ENCODE data around the gene GSK3A. TPM values are rescaled to one million over a fixed set of nuclear protein-coding genes. Genes with fewer than 3 reads are reported as not detected.

Gene GSK3A
- total RNA-seq, 1 experiment from 2014 or later, result 46.0 TPM

DNA sequence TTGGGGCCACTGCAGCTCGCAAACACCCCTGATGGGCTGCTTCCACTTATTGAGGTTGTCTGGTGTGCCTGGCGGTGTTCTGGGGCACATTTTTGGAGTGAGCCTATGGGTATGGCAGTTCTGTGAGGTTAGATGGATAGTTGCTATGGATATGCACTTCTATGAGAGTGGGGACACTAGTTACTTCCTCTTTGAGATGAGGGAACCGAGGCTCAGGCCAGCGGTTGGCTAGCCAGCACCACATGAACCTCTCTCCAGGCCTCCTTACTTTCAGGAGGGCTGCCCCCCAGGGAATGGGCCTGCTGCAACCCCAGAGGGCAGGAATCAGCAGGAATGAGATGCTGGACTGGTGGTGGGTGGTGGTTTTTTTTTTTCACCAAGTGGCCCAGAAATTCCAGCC lies 46.0 kb upstream of the GSK3A start:
- H3K27ac ChIP-seq (ENCODE audit: low read length), result no peak overlapping the region
- H3K9me3 ChIP-seq (ENCODE audit: control insufficient read depth, insufficient read depth, low read depth, low read length), result no peaks in the 10 kb centered on the region
- ATAC-seq (no peak), DNase-seq (ENCODE audit: low read depth, low spot score) (no peak)
- H3K27me3 ChIP-seq (ENCODE audit: control insufficient read depth, insufficient read depth, low read length), result no peaks in the 10 kb centered on the region
- TF ChIP-seq SIN3A (IDR thresholded peaks at IDR 0.05; ENCODE audit: borderline replicate concordance, insufficient read depth, low read depth, low read length), result no peak
- no peak for TF ChIP-seq TCF7L2 (IDR thresholded peaks at IDR 0.05; ENCODE audit: low read depth, low read length)
- TF ChIP-seq, protein P1, sequence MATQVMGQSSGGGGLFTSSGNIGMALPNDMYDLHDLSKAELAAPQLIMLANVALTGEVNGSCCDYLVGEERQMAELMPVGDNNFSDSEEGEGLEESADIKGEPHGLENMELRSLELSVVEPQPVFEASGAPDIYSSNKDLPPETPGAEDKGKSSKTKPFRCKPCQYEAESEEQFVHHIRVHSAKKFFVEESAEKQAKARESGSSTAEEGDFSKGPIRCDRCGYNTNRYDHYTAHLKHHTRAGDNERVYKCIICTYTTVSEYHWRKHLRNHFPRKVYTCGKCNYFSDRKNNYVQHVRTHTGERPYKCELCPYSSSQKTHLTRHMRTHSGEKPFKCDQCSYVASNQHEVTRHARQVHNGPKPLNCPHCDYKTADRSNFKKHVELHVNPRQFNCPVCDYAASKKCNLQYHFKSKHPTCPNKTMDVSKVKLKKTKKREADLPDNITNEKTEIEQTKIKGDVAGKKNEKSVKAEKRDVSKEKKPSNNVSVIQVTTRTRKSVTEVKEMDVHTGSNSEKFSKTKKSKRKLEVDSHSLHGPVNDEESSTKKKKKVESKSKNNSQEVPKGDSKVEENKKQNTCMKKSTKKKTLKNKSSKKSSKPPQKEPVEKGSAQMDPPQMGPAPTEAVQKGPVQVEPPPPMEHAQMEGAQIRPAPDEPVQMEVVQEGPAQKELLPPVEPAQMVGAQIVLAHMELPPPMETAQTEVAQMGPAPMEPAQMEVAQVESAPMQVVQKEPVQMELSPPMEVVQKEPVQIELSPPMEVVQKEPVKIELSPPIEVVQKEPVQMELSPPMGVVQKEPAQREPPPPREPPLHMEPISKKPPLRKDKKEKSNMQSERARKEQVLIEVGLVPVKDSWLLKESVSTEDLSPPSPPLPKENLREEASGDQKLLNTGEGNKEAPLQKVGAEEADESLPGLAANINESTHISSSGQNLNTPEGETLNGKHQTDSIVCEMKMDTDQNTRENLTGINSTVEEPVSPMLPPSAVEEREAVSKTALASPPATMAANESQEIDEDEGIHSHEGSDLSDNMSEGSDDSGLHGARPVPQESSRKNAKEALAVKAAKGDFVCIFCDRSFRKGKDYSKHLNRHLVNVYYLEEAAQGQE (IDR thresholded peaks at IDR 0.05; ENCODE audit: insufficient read depth in 1 of 2, low read depth in 2 of 2, low read length in 1 of 2), result no peak
- TF ChIP-seq, protein P2, sequence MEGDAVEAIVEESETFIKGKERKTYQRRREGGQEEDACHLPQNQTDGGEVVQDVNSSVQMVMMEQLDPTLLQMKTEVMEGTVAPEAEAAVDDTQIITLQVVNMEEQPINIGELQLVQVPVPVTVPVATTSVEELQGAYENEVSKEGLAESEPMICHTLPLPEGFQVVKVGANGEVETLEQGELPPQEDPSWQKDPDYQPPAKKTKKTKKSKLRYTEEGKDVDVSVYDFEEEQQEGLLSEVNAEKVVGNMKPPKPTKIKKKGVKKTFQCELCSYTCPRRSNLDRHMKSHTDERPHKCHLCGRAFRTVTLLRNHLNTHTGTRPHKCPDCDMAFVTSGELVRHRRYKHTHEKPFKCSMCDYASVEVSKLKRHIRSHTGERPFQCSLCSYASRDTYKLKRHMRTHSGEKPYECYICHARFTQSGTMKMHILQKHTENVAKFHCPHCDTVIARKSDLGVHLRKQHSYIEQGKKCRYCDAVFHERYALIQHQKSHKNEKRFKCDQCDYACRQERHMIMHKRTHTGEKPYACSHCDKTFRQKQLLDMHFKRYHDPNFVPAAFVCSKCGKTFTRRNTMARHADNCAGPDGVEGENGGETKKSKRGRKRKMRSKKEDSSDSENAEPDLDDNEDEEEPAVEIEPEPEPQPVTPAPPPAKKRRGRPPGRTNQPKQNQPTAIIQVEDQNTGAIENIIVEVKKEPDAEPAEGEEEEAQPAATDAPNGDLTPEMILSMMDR (IDR thresholded peaks at IDR 0.05), result no peak
- TF ChIP-seq POLR2AphosphoS5 (IDR thresholded peaks at IDR 0.05; ENCODE audit: low read depth, low read length), result no peak
- no peaks in the 10 kb centered on the region; the same call in 1 of the 2 replicates for H3K36me3 ChIP-seq (ENCODE audit: control insufficient read depth, insufficient read depth, low read length)
- H3K4me1 ChIP-seq (ENCODE audit: control insufficient read depth, insufficient read depth, low read length), result peaks cover 15% of the 10 kb centered on the region
- ChIA-PET POLR2A (no interaction called here), CTCF (interaction anchor here (0.7 kb wide), 2 partner anchors 32 to 174 kb away, joined by 3 to 6 read pairs; no protein-coding TSS in a partner anchor)
- intact Hi-C loops (cut with micrococcal nuclease; ENCODE audit: unreplicated experiment), result no loop called here
- H3K4me3 ChIP-seq (ENCODE audit: low read depth in 2 of 2, low read length in 2 of 2), result no peak overlapping the region
- in situ Hi-C loops (cut with HindIII; ENCODE audit: low pct_unique_long_range_greater_than_20kb, low sequenced_read_pairs), result no loop called here
- no TSS peak for BruUV-seq (replicated peaks)

GRCh38 chr19:42287827-42288107 lies 45.4 kb upstream of the GSK3A start:
- CTCF ChIA-PET, result no interaction called here
- no peak for ATAC-seq

More at GRCh38 chr19:42287827-42288107, 45.4 kb upstream of the GSK3A start:
- Histone ChIP-seq H3K4me1 (ENCODE audit: control insufficient read depth, insufficient read depth, low read length) (peaks cover 18% of the 10 kb centered on the region), H3K36me3 (ENCODE audit: control insufficient read depth, insufficient read depth, low read length) (no peaks in the 10 kb centered on the region; the same call in 1 of the 2 replicates), H3K9me3 (ENCODE audit: control insufficient read depth, insufficient read depth, low read depth, low read length) (no peaks in the 10 kb centered on the region), H3K27ac (ENCODE audit: low read length) (no peak overlapping the region), H3K27me3 (ENCODE audit: control insufficient read depth, insufficient read depth, low read length) (no peaks in the 10 kb centered on the region), H3K4me3 (ENCODE audit: low read depth in 2 of 2, low read length in 2 of 2) (no peak overlapping the region)
- in situ Hi-C loops (cut with HindIII; ENCODE audit: low pct_unique_long_range_greater_than_20kb, low sequenced_read_pairs), result no loop called here
- POLR2A ChIA-PET, result no interaction called here
- BruUV-seq (replicated peaks), result no TSS peak
- intact Hi-C loops (cut with micrococcal nuclease; ENCODE audit: unreplicated experiment), result no loop called here
- no peak for DNase-seq (ENCODE audit: low read depth, low spot score)
- TF ChIP-seq TCF7L2 (IDR thresholded peaks at IDR 0.05; ENCODE audit: low read depth, low read length) (no peak), SIN3A (IDR thresholded peaks at IDR 0.05; ENCODE audit: borderline replicate concordance, insufficient read depth, low read depth, low read length) (no peak)
- TF ChIP-seq, protein P1 (IDR thresholded peaks at IDR 0.05; ENCODE audit: insufficient read depth in 1 of 2, low read depth in 2 of 2, low read length in 1 of 2), result no peak
- TF ChIP-seq, protein P2 (IDR thresholded peaks at IDR 0.05), result no peak

Measured in Panc1 (cell line).